HepG2 (cell line): ENCODE results near the gene SLC31A2. TPM values are rescaled to one million over a fixed set of nuclear protein-coding genes. Genes with fewer than 3 reads are reported as not detected.

Experiments
- BCL3 ChIP-seq: sonication (generic); formaldehyde crosslinking; IDR thresholded peaks from 2 replicates; pipeline ENCODE4 v1.5.1; 2020; ENCODE audit warnings: mild to moderate bottlenecking, missing genetic modification reagents, moderate library complexity
- EHMT2 ChIP-seq: fragments of 200-600 bp; sonication (generic); IDR thresholded peaks from 2 replicates; pipeline ENCODE4 v1.7.0; 2017; ENCODE audit warnings: antibody characterized with exemption, low read depth, low read length, borderline replicate concordance
- GABPB1 ChIP-seq: IDR thresholded peaks from 2 replicates; pipeline ENCODE4 v1.6.1; 2016; ENCODE audit warnings: mild to moderate bottlenecking, missing genetic modification reagents, moderate library complexity, missing compliant biosample characterization
- NR0B2 ChIP-seq: sonication (generic); formaldehyde crosslinking; IDR thresholded peaks from 2 replicates; pipeline ENCODE4 v1.4.0; 2020; ENCODE audit warnings: mild to moderate bottlenecking, missing genetic modification reagents
- RAD51 ChIP-seq: fragments of 450-650 bp; IDR thresholded peaks from 2 replicates; pipeline ENCODE4 v1.6.1; 2016; ENCODE audit warnings: borderline replicate concordance
- SMAD1 ChIP-seq: sonication (generic); formaldehyde crosslinking; IDR thresholded peaks from 2 replicates; pipeline ENCODE4 v1.4.0; 2020; ENCODE audit warnings: missing genetic modification reagents, low read depth, mild to moderate bottlenecking, borderline replicate concordance
- ZBTB7B ChIP-seq: sonication (generic); formaldehyde crosslinking; IDR thresholded peaks from 2 replicates; pipeline ENCODE4 v1.4.0; 2020; ENCODE audit warnings: missing genetic modification reagents
- ZNF770 ChIP-seq: sonication (generic); formaldehyde crosslinking; IDR thresholded peaks from 2 replicates; pipeline ENCODE4 v1.5.0; 2020; ENCODE audit warnings: mild to moderate bottlenecking, missing genetic modification reagents
- polyA plus RNA-seq, 8 experiments: library from polyadenylated mRNA; depleted of rRNA in 3 of 8; stranded (reverse) in 7 of 8; unstranded in 1 of 8; fragments of >200 nt; fragmentation: Illumina TruSeq in 4 of 8; extraction: Trizol in 4 of 8; gene quantifications; 2 replicates each; pipeline versions ENCODE4 v1.2.1 to v1.2.3, GENCODE V29; 2011 to 2016; ENCODE audit warnings: low read depth in 4 of 8, missing spikeins in 1 of 8, mixed read lengths in 1 of 8; ENCODE audit not compliant: insufficient read depth in 1 of 8
- total RNA-seq, 5 experiments: library from RNA; depleted of rRNA; stranded (reverse); fragments of >200 nt; fragmentation: Illumina TruSeq; extraction: Trizol; gene quantifications; 2 replicates each; pipeline ENCODE4 v1.2.3, GENCODE V29; 2016; ENCODE audit warnings: low read depth in 1 of 5
- TF ChIP-seq, protein P1 (sequence below): sonication (generic); formaldehyde crosslinking; IDR thresholded peaks from 2 replicates; pipeline ENCODE4 v1.5.0; 2020; ENCODE audit warnings: mild to moderate bottlenecking, missing genetic modification reagents, borderline replicate concordance
- TF ChIP-seq, protein P2 (sequence below): sonication (generic); formaldehyde crosslinking; IDR thresholded peaks from 2 replicates; pipeline ENCODE4 v1.5.1; 2020; ENCODE audit warnings: mild to moderate bottlenecking, missing genetic modification reagents, moderate library complexity

Gene SLC31A2
- total and polyA plus RNA-seq, 2 of the 13 experiments (the other 11 are each of a cell fraction or from before 2014, with no cell fraction given), result 9.3 to 10.2 TPM

DNA sequence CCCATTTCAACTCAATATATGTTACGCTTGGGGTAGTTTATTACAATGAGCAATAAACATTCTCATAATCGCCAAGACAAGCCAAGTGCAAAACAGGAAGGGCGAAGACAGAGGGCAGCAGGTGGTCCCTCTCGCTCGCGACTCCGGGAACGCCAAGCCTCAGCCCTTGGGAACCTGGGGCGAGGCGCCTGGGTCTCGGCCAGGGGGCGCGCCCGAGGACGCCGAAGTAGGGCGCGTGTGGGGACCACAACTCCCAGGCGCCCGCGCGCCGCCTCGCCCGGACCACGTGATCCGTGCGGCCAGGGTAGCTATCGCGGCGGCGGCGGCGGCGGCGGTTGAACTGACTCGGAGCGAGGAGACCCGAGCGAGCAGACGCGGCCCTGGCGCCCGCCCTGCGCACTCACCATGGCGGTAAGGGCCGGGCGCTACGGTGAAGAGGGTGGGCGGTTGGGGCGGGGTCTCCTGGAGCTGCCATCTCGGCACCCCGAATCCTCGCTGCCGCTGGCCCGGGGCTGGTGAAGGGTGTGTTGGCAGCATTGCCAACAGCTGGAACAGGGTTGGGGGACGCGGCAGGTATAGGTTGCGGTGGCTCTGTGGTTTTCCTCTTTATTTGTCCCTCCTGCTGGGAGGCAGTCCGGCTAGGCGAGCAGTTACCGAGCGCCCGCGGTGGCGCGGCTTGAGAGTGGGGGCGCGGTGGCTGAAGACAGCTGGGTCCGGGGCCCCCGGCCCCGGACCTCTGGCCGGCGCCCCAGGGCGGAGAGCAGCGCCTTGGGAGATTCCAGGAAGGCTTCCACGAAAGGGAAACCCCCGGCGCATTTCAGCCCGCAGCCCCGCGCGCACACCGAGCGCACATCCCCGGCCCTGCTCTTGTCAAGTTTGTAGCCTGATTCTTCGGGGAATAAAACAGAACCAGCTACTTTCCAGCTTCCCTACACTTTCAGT lies at the start of gene SLC31A2 (continued):
- TF ChIP-seq SMAD1 (CRISPR knock-in tag), result no peak
- TF ChIP-seq GABPB1 (CRISPR knock-in tag), result peak; percentile 86
- TF ChIP-seq, protein P1, sequence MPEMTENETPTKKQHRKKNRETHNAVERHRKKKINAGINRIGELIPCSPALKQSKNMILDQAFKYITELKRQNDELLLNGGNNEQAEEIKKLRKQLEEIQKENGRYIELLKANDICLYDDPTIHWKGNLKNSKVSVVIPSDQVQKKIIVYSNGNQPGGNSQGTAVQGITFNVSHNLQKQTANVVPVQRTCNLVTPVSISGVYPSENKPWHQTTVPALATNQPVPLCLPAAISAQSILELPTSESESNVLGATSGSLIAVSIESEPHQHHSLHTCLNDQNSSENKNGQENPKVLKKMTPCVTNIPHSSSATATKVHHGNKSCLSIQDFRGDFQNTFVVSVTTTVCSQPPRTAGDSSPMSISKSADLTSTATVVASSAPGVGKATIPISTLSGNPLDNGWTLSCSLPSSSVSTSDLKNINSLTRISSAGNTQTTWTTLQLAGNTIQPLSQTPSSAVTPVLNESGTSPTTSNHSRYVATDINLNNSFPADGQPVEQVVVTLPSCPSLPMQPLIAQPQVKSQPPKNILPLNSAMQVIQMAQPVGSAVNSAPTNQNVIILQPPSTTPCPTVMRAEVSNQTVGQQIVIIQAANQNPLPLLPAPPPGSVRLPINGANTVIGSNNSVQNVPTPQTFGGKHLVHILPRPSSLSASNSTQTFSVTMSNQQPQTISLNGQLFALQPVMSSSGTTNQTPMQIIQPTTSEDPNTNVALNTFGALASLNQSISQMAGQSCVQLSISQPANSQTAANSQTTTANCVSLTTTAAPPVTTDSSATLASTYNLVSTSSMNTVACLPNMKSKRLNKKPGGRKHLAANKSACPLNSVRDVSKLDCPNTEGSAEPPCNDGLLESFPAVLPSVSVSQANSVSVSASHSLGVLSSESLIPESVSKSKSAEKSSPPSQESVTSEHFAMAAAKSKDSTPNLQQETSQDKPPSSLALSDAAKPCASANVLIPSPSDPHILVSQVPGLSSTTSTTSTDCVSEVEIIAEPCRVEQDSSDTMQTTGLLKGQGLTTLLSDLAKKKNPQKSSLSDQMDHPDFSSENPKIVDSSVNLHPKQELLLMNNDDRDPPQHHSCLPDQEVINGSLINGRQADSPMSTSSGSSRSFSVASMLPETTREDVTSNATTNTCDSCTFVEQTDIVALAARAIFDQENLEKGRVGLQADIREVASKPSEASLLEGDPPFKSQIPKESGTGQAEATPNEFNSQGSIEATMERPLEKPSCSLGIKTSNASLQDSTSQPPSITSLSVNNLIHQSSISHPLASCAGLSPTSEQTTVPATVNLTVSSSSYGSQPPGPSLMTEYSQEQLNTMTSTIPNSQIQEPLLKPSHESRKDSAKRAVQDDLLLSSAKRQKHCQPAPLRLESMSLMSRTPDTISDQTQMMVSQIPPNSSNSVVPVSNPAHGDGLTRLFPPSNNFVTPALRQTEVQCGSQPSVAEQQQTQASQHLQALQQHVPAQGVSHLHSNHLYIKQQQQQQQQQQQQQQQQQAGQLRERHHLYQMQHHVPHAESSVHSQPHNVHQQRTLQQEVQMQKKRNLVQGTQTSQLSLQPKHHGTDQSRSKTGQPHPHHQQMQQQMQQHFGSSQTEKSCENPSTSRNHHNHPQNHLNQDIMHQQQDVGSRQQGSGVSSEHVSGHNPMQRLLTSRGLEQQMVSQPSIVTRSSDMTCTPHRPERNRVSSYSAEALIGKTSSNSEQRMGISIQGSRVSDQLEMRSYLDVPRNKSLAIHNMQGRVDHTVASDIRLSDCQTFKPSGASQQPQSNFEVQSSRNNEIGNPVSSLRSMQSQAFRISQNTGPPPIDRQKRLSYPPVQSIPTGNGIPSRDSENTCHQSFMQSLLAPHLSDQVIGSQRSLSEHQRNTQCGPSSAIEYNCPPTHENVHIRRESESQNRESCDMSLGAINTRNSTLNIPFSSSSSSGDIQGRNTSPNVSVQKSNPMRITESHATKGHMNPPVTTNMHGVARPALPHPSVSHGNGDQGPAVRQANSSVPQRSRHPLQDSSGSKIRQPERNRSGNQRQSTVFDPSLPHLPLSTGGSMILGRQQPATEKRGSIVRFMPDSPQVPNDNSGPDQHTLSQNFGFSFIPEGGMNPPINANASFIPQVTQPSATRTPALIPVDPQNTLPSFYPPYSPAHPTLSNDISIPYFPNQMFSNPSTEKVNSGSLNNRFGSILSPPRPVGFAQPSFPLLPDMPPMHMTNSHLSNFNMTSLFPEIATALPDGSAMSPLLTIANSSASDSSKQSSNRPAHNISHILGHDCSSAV (CRISPR knock-in tag), result no peak
- peak; percentile 65; the same call in 1 of the 2 replicates for TF ChIP-seq ZBTB7B (CRISPR knock-in tag)
- TF ChIP-seq ZNF770 (CRISPR knock-in tag), result peak; percentile 48
- TF ChIP-seq BCL3 (CRISPR knock-in tag), result no peak
- TF ChIP-seq NR0B2, result no peak
- peak; percentile 90; the same call in 1 of the 2 replicates for TF ChIP-seq RAD51
- TF ChIP-seq, protein P2, sequence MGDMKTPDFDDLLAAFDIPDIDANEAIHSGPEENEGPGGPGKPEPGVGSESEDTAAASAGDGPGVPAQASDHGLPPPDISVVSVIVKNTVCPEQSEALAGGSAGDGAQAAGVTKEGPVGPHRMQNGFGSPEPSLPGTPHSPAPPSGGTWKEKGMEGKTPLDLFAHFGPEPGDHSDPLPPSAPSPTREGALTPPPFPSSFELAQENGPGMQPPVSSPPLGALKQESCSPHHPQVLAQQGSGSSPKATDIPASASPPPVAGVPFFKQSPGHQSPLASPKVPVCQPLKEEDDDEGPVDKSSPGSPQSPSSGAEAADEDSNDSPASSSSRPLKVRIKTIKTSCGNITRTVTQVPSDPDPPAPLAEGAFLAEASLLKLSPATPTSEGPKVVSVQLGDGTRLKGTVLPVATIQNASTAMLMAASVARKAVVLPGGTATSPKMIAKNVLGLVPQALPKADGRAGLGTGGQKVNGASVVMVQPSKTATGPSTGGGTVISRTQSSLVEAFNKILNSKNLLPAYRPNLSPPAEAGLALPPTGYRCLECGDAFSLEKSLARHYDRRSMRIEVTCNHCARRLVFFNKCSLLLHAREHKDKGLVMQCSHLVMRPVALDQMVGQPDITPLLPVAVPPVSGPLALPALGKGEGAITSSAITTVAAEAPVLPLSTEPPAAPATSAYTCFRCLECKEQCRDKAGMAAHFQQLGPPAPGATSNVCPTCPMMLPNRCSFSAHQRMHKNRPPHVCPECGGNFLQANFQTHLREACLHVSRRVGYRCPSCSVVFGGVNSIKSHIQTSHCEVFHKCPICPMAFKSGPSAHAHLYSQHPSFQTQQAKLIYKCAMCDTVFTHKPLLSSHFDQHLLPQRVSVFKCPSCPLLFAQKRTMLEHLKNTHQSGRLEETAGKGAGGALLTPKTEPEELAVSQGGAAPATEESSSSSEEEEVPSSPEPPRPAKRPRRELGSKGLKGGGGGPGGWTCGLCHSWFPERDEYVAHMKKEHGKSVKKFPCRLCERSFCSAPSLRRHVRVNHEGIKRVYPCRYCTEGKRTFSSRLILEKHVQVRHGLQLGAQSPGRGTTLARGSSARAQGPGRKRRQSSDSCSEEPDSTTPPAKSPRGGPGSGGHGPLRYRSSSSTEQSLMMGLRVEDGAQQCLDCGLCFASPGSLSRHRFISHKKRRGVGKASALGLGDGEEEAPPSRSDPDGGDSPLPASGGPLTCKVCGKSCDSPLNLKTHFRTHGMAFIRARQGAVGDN (CRISPR knock-in tag), result peak; percentile 79
- no peak for TF ChIP-seq EHMT2
